Suprapubic skin (tissue), 4 donors: ENCODE results near the gene NACC2. TPM values are rescaled to one million over a fixed set of nuclear protein-coding genes. Genes with fewer than 3 reads are reported as not detected.

ENCODE experiments used
- DNase-seq, 2 donors: peaks; one replicate each; pipeline ENCODE4 v3.0.0-alpha.2; 2019; ENCODE audit warnings: low spot score in 2 of 2
- H3K27ac ChIP-seq: fragments of 200-600 bp; sonication (generic); one replicate; pipeline ENCODE4 v1.5.1; 2019
- H3K27me3 ChIP-seq: fragments of 200-600 bp; sonication (generic); one replicate; pipeline ENCODE4 v1.5.1; 2019
- H3K36me3 ChIP-seq: fragments of 200-600 bp; sonication (generic); one replicate; pipeline ENCODE4 v1.5.1; 2019
- H3K4me1 ChIP-seq: fragments of 200-600 bp; sonication (generic); one replicate; pipeline ENCODE4 v1.5.1; 2019
- H3K4me3 ChIP-seq: fragments of 200-600 bp; sonication (generic); one replicate; pipeline ENCODE4 v1.5.1; 2019; ENCODE audit warnings: mild to moderate bottlenecking
- H3K9me3 ChIP-seq: fragments of 200-600 bp; sonication (generic); one replicate; pipeline ENCODE4 v1.5.1; 2019
- CTCF ChIP-seq, 2 donors: fragments of 200-600 bp in 1 of 2; fragments of 450-650 bp in 1 of 2; sonication (generic) in 1 of 2; IDR thresholded peaks; one replicate each; pipeline ENCODE4 v1.5.1; 2016 to 2019; ENCODE audit warnings: antibody characterized with exemption in 2 of 2, mild to moderate bottlenecking in 1 of 2, moderate library complexity in 1 of 2
- EP300 ChIP-seq: sonication (generic); formaldehyde crosslinking; IDR thresholded peaks from one replicate; pipeline ENCODE4 v1.6.1; 2017; ENCODE audit warnings: antibody characterized with exemption
- POLR2A ChIP-seq, 2 donors: fragments of 450-650 bp; IDR thresholded peaks; one replicate each; pipeline ENCODE4 v1.6.1; 2017; ENCODE audit warnings: antibody characterized with exemption in 2 of 2, mild to moderate bottlenecking in 2 of 2, moderate library complexity in 2 of 2
- POLR2AphosphoS5 ChIP-seq, 3 donors: sonication (generic); formaldehyde crosslinking; IDR thresholded peaks; one replicate each; pipeline ENCODE4 v1.6.1; 2017; ENCODE audit warnings: antibody characterized with exemption in 3 of 3
- WGBS: methylation state at CpG from one replicate; pipeline ENCODE4 v1.1.5; 2018; 5-methylcytosine and 5-hydroxymethylcytosine counted together
- total RNA-seq, 4 donors: library from RNA; depleted of rRNA; stranded (reverse); fragments of >200 nt; gene quantifications; one replicate each; pipeline ENCODE4 v1.1.0, GENCODE V29; 2016

NACC2 gene
- total RNA-seq, 4 donors from 2014 or later, result 12.1 to 14.9 (median 13.7) TPM

GRCh38 chr9:136090056-136090735 lies 4.9 kb downstream of the NACC2 start:
- H3K9me3 ChIP-seq, result no peaks in the 10 kb centered on the region
- H3K4me1 ChIP-seq, result peaks cover 80% of the 10 kb centered on the region
- DNase-seq, result no peak
- no peaks in the 10 kb centered on the region for H3K27me3 ChIP-seq
- no peak overlapping the region for H3K27ac ChIP-seq
- H3K4me3 ChIP-seq, result no peak overlapping the region
- 68% methylated on average over 7 of the region's 9 CpGs for WGBS
- H3K36me3 ChIP-seq, result no peaks in the 10 kb centered on the region
- TF ChIP-seq EP300 (no peak), CTCF (IDR thresholded peaks at IDR 0.05) (no peak), POLR2A (IDR thresholded peaks at IDR 0.05) (no peak), POLR2AphosphoS5 (IDR thresholded peaks at IDR 0.05) (no peak)

GRCh38 chr9:136089697-136090045 lies 5.4 kb downstream of the NACC2 start:
- H3K9me3 ChIP-seq, result no peaks in the 10 kb centered on the region
- peaks cover 80% of the 10 kb centered on the region for H3K4me1 ChIP-seq
- H3K27ac ChIP-seq, result no peak overlapping the region
- 14% methylated on average over 3 of the region's 3 CpGs for WGBS
- no peaks in the 10 kb centered on the region for H3K27me3 ChIP-seq
- no peak for TF ChIP-seq POLR2A (IDR thresholded peaks at IDR 0.05)
- H3K4me3 ChIP-seq, result no peak overlapping the region
- no peak for DNase-seq
- H3K36me3 ChIP-seq, result no peaks in the 10 kb centered on the region

GRCh38 chr9:136088939-136089696 lies 6.0 kb downstream of the NACC2 start:
- Histone ChIP-seq H3K4me3 (peak overlapping the region; percentile 20), H3K27ac (no peak overlapping the region), H3K9me3 (no peaks in the 10 kb centered on the region), H3K36me3 (no peaks in the 10 kb centered on the region), H3K27me3 (no peaks in the 10 kb centered on the region), H3K4me1 (peaks cover 76% of the 10 kb centered on the region)
- 64% methylated on average over 13 of the region's 22 CpGs for WGBS
- peak in 1 of 2 donors; percentile 61 for DNase-seq
- TF ChIP-seq POLR2AphosphoS5 (IDR thresholded peaks at IDR 0.05) (no peak), EP300 (no peak), POLR2A (IDR thresholded peaks at IDR 0.05) (no peak), CTCF (IDR thresholded peaks at IDR 0.05) (no peak)

DNA sequence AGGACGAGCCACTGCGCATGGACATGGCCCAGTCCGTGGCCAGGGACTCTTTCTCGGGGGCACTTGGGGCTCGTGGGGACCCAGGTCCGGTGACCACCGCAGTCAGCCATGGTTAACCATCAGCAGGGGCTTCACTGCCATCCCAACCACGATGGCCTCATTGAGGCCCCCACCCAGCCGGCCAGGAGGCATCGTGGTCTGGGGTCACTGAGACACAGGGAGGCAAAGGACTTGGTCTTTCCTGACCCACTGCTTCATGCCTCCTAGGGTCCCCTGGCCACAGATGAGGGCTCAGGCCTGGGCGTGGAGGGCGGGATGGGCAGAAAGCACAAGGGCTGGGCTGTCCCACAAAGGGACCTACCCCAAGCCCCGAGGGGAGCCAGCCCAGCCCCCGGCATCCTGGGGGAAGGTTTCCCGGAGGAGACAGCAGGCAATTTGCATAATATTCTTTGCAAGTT lies 6.6 kb downstream of the NACC2 start:
- DNase-seq, result no peak
- Histone ChIP-seq H3K27me3 (no peaks in the 10 kb centered on the region), H3K4me3 (no peak overlapping the region), H3K36me3 (peaks cover 2% of the 10 kb centered on the region), H3K4me1 (peaks cover 70% of the 10 kb centered on the region), H3K27ac (no peak overlapping the region), H3K9me3 (no peaks in the 10 kb centered on the region)
- WGBS, result 38% methylated on average over 3 of the region's 15 CpGs
- TF ChIP-seq CTCF (IDR thresholded peaks at IDR 0.05) (no peak), POLR2A (IDR thresholded peaks at IDR 0.05) (no peak), EP300 (no peak), POLR2AphosphoS5 (IDR thresholded peaks at IDR 0.05) (no peak)

- 67% methylated on average over 1 of the region's 24 CpGs for WGBS
- TF ChIP-seq POLR2AphosphoS5 (IDR thresholded peaks at IDR 0.05), result no peak
- no peak for TF ChIP-seq CTCF (IDR thresholded peaks at IDR 0.05)
- no peak for TF ChIP-seq EP300
- TF ChIP-seq POLR2A (IDR thresholded peaks at IDR 0.05), result no peak
- H3K36me3 ChIP-seq, result peaks cover 5% of the 10 kb centered on the region
- no peaks in the 10 kb centered on the region for H3K9me3 ChIP-seq
- no peaks in the 10 kb centered on the region for H3K27me3 ChIP-seq
- H3K4me1 ChIP-seq, result peaks cover 64% of the 10 kb centered on the region
- H3K27ac ChIP-seq, result no peak overlapping the region
- no peak for DNase-seq
- no peak overlapping the region for H3K4me3 ChIP-seq
Measured at GRCh38 chr9:136087741-136088480, 7.2 kb downstream of the NACC2 start.
